HG03442 (cell line): Measurements from ENCODE around the gene TCF12.
"Not testable (repeated sequence)": the region's sequence is repeated elsewhere in the genome, so short reads cannot be mapped to it uniquely, and the experiment has no call there.

ENCODE experiments used
- ATAC-seq: cut with Tn5 transposase; IDR thresholded peaks from one replicate; pipeline ENCODE4 v1.9.1; 2021; ENCODE audit warnings: mild to moderate bottlenecking, moderate library complexity; ENCODE audit not compliant: unreplicated experiment

Gene TCF12

DNA sequence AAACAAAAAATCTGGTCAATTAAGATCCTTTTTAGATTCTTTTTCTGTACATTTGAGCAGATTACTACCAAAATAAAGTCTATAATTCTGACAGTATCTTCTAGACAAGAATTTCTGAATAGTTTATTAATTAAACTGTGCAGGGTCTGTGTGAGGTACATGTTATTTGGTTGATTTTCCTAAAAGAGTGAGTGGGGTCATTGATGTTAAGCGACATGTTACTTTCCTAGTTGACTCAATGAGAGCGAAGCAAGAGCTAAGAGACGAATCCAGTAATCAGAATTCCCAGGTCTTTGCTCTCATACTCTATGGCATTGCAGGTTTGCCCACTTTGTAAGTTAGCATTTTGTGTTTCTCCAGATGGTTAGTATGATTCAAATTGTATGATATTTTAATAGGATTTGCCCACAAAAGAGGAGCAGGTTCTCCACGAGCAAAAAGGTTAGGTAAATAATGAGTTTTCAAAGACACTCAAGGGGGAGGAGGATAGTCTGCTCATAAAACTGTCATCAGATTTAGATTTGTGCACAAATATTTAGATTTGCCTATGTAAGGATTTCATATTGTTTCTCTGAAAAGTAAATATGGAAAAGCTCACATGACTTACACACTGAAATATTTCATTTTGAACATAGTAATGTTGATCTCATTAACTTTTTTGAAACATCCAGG lies 240.7 kb downstream of the TCF12 start:
- ATAC-seq, result no peak

DNA sequence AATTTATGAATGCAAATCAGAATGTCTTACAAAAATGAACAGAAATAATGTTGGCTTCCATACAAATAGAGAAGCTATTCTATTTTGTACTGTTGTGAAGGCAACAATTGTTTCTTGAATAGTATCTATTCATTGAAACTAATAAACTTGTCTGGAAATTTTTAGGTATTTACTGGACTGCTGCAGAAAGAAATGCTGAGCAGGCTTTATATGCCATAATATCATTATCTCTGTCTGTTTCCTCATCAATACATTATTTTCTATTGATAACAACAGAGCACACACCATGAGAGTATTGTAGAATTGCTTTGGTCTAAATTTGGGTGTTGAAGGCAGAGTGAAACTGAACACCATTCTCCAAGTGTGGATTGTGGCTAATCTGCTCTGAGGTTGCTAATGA lies 241.3 kb downstream of the TCF12 start:
- ATAC-seq, result no peak

DNA sequence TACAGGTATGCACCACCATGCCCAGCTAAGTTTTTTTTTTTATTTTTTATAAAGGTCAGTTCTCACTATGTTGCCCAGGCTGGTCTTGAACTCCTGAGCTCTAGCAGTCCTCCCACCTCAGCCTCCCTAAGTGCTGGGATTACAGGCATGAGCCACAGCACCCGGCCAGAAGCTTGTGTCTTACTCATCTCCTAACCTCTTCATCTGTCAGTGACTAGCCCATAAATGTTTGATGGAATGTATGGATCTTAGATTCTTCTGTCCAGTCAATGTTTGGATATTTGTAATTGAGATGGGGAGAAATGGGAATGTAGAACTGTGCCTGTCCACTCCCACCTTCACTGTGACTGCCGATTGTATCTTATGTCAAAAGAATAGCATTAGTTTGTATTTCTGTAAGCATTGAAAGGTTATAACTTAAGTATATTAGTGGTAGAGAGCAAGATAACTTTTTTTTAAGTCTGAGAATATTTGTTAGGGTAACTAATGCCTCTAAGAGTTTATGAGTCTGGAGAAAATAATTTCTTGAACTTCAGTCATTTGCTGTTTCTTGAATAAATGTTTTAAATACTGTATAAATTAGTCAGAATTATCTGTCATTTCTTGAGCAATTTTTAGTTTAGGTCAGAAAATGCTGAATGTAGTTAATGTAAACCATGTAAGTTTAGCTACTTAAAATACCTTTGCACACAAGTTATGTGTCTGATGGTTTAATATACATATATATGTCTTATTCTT lies 242.5 kb downstream of the TCF12 start:
- no peak for ATAC-seq

DNA sequence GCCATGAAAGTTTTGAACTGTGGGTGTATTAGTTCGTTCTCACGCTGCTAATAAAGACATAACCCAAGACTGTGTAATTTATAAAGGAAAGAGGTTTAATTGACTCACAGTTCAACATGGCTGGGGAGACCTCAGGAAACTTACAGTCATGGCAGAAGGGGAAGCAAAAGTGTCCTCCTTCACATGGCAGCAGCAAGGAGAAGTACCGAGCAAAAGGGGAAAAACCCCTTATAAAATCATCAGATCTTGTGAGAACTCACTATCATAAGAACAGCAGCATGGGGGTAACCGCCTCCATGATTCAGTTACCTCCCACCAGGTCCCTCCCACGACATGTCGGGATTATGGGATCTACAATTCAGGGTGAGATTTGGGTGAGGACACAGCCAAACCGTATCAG lies 245.8 kb downstream of the TCF12 start:
- ATAC-seq, result not testable (repeated sequence)

DNA sequence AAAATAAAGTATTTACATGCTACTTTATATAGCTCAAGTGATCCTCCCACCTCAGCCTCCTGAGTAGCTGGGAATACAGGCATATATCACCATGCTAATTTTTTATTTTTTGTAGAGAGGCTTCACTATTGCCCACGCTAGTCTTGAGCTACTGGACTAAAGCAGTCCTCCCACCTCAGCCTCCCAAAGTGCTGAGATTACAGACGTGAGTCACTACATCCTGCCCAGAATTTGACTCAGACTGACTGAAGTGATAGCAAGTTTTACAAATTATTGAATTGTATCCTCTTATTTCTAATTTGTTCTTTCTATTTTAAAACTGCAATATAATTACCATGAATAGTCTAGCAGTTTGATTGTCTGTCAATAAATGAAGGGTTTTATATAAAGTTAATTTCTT lies 247.5 kb downstream of the TCF12 start:
- ATAC-seq, result no peak

DNA sequence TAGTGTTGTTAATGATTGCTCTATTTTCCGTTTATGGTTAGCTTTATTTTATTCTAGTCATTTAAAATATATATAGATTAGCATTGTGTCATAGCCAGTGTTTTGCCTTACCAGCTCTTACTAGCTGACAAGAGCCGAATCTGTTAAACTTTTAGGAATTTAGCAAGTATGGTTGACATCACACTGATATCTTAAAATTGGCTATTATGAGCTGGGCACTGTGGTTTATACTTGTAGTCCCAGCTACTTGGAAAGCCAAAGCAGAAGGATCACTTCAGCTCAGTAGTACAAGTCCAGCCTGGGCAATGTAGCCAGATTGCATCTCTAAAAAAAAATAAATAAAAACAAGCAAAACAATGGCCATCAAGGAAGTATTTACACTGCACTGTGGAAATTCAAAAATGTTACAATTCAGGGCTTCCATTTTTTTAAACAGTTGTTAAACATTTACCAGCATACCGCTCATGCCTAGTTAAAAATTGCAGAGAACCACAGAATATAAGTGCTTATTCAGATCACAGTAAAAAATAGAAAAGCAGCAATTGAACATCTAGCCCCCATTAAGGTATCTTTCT lies 249.5 kb downstream of the TCF12 start:
- no peak for ATAC-seq

DNA sequence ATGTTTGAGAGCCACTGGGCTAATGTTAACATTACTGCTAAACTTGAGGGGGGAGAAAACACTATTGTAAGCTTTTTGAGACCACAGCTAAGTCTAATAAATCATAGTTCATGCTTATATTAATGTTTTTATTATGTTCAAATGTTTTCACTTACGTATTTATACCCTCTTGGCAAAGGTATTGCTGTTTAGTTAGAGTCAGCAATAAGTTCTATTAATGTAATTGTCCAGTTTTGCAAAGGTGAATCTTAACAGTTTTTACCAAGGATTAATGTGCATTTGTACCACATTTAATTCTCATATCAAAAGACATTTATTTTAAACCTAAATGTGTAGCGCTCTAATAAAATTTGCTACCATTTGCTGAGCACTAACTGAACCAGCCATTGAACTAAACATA lies 251.2 kb downstream of the TCF12 start:
- no peak for ATAC-seq

DNA sequence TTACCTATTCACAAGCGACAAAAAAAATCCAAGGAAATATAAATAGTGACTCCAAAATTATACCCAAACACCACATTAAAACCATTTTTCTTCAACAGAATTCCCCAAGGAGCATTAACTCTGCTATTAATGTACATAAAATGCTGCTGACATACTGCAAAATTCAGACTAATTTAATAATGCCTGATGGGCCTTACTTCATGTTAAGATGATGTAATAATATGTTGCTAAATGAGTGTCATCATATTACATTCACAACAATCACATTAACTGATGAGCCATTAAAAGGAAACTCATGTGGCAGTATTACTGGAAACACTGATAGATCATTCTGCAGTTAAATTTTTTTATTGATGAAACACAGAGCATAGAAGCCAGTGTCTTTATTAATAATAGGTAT lies 253.0 kb downstream of the TCF12 start:
- ATAC-seq, result no peak

DNA sequence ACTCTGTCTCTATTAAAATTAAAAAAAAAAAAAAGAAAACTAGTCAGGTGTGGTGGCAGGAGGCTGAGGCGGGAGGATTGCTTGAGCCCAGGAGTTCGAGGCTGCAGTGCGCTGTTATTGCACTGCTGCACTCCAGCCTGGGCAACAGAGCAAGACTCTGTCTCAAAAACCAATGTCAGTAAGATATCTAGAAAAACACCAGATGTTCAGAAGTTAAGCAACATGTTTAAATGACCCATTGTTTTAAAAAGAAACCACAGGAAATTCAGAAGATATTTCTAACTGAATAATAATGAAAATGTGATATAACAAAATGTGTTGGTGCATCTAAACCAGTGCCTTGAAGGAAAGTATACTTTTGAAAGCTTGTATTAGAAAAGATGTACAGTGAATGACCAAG lies 254.5 kb downstream of the TCF12 start:
- ATAC-seq, result no peak

DNA sequence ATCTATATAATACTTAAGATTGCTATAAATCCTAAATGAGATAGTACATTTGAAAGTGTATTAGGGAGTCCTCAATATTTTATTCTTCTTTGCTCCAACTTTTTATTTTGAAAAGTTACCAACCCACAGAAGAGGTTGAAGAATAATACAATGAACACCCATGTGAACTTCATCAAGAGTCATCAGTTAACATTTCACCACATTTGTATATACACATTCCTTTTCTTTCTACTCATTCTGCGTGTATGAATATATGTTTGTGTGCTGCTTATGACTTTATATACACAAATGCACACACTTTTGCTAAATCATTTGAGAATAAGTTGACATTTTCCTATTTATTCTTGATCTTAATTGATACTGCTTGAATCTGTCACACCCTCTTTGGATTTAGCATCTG lies 264.6 kb downstream of the TCF12 start:
- ATAC-seq, result no peak

DNA sequence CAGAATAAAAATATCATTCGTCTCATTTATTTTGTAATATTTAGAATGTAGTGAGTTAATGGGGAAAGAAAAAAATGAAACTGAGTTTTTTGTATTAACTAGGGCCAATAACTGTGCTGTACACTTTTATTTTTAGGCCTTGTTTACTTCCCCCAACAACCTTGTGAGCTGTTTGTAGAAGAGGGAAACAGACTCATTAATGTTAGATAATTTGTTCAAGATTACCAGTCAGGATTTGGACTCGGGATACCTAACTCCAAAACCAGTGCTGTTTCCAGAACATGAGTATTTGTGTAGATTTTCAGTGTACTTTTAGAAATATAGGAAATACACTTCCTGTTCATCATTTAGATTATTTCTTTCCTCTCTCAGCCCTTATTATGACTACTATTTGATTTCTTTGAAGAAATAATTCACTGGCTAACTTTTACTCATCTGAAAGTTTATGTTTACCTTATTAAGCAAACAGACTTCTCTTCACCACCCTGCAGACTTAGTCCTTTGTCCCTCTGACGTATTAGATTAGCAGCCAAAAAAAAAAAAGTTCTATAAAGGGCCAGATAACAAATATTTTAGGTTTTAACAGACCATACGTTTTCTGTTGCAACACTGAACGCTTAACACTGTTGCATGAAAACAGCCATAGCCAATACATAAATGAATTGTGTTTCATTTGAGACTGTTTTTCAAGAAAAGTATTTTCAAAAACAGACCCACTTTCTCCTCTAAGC lies 265.3 kb downstream of the TCF12 start:
- ATAC-seq, result no peak

DNA sequence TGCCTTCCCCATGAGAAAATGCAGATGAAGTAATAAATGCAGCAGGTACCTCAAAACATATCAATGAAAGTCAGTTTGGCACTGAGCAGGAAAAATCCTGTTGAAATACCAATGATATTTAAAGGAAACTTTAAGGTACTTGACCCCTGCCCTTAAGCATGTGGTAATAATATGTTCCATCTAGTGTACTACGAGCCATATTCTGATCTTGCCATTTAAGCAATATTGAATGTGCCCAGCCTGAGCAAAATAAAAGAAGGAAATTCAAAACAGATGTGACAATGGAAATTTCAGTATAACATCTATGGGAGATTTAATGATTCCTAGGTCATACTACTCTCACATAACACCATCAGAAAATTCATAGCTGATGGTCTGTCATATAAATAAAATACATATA lies 266.1 kb downstream of the TCF12 start:
- no peak for ATAC-seq

DNA sequence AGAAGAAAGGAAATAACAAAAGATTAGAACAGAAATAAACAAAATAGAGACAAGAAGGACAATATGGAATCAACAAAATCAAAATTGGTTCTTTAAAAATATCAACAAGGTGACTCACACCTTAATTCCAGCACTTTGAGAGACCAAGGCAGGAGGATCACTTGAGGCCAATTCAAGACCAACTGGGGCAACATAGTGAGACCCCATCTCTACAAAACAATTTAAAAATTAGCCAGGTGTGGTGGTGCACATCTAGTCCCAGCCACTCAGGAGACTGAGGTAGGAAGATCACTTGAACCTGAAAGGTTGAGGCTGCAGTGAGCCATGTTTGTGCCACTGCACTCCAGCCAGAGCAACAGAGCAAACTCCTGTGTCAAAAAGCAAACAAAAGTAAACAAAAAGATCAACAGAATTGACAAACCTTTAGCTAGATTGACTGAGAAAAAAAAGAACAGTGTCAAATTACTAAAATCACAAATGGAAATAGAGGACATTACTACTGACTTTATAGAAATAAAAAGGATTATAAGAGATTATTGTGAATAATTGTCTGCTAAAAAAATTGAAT lies 267.1 kb downstream of the TCF12 start:
- ATAC-seq, result no peak

DNA sequence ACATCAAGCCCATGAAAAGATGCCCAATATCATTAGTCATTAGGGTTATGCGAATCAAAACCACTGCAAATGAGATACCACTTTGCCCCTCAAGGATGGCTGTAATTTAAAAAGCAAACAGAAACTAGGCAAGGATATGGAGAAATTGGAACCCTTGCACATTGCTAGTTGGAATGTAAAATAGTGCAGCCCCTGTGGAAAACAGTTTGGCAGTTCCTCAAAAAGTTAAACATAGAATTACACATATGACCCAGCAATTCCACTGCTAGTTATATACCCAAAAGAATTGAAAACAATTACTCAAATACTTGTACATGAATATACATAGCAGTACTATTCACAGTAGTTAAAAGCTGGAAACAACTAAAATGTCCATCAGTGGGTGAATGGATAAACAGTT lies 271.0 kb downstream of the TCF12 start:
- ATAC-seq, result no peak

DNA sequence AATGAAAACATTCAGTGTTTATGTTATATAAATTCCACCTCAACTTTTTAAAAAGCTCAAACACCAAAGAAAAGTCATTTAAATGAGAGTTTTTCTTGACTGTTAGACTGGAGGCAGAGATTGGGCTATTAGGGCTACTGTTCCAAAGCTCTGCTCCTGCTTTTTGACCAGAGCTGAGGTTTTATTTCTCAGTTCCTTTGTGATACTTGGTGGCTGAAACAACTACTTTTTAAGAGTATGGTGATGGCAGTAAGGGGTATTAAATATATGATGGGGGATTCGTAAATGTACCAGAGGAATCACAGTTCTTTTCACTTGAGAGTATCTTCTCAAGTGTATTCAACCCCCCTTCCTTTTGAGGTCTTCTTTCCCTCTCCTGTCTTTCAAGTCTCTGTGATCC lies 271.8 kb downstream of the TCF12 start:
- no peak for ATAC-seq

DNA sequence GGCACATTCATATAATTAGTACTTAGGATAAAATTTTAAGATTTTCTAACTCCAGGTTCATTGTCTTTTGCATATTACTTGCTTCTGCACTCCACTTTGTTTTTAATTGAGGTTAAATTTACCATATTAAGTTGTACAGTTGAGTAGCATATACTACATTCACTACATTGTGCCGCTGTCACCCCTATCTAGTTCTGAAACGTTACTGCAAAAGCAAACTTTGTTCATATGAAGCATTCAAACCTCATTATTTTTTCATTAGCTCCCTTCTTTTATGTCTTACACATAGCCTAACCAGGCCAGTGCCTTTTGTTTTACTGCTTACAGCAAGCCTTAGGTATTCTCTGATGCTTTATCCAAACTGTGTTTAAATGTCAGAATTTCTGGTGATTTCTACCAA lies 274.7 kb downstream of the TCF12 start:
- ATAC-seq, result no peak

DNA sequence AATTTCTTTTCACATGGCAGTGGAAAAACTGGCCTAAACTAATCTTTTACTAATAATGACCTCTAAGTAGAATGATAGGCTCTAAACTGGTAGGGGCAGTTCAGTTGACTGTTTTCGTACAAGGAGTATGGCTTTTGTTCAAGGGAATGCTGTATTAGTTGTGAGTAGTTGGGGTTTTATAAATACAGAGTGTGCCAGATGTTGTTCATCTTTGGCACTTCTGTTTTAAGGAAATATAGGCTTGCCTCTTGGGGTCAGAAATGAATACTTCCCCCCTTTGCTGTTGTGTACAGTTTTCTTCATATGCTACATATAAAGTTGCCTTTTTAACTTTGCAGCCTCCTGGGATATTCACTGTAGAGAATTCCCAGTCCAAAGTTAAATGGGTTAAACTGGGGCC lies 276.9 kb downstream of the TCF12 start:
- no peak for ATAC-seq

DNA sequence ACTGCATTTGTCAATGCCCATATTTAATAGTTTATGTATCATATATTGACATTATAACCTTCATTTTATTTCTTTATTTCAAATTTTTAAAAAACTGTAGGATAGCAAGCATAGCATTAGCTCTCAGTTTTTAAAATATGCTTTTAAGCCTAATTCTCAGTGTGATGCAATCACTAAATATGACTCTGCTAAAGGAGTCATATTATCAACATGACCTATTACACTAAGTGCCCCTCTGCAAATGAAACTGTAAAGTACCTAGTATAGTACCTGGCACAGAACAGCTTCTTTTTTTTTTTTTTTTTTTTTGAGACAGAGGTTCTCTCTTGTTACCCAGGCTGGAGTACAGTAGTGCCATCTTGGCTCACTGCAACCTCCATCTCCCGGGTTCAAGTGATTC lies 278.4 kb downstream of the TCF12 start:
- no peak for ATAC-seq

DNA sequence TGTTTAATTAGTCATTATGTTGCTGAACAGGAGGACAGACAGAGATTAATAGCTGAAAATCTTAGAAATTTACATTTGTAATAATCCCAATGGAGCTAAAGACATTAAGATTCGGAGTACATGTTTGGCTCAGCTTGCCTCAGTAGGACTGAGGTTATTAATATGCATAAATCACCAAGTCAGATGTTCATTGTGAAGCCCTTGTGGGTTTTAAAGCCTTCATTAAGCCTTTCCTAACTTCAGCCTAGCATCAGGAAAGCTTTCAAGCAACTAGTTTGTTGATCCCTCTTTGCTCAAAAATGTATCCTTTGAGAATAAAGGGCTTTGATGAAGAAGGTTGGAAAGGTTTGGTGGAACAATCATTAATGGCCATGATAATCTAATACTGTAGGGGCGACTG lies 279.7 kb downstream of the TCF12 start:
- ATAC-seq, result no peak

DNA sequence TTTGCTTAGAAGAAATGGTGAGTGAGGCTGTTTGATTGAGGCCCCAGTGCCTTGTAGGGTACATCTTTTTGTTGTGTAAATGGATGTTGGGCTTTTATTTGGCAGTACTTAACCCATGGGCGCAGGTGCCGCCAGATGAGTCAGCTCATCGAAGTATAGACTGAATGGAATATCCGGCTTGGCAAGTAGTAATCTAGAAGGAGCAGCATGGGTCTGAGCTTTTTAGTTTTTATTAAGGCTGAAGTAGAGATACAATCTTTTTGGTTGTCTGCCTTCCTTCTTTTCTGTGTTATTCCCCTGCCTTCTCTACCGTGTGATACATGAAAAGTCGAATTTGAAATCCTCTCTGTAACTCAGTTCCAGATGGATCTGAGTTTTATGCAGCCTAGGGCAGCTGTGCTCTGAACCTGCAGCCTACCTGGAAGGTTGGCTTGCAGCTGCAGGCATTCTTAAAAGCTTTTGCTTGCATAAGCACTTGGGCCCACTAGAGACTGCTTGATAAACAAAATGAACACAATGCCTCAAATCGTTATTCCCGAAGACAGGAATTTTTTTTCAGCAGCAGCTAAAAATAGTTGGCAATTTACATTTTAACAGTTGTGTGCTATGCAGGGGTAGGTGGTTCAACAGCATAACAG lies 280.3 kb downstream of the TCF12 start:
- ATAC-seq, result no peak

DNA sequence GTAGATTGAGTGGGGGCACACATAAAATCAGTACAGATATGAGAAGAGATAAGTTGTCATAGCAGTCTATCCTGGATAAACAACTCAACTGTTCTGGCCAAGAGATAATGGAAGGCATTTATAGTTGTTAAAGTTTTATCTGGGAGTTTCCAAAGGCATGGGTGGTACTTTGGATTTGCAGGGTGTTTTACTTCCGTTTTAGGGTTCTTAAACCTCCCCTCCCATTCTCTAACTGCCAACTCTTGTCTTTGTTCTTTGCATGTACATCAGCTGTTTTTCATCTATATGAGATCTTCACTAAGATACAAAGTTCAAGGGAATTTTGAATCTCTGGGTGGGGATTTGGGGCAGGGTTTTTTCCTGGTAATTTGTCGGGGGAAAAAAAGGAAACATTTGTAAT lies 283.1 kb downstream of the TCF12 start:
- ATAC-seq, result no peak
